ENCODE data around the gene ADIRF.

DNA sequence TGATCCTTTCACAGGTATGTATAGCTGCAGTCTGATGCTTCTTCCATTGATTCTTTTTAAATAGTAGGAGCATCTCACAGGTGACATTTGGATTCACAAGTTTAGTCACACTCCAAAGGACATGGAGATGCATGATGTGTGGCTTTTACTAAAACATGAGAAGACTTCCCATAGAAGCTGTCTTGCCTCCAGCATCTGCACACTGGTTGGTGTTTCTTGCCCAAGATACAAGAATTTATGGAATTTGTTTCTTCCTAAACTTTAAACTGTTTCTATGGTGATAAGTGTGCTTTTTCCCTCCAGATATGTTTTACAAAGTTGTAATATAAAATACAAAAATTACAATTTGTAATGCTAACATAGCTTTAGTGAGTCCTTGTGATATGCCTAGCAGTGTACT is 24.2 kb downstream of the ADIRF start:
- TF ChIP-seq, protein P1, sequence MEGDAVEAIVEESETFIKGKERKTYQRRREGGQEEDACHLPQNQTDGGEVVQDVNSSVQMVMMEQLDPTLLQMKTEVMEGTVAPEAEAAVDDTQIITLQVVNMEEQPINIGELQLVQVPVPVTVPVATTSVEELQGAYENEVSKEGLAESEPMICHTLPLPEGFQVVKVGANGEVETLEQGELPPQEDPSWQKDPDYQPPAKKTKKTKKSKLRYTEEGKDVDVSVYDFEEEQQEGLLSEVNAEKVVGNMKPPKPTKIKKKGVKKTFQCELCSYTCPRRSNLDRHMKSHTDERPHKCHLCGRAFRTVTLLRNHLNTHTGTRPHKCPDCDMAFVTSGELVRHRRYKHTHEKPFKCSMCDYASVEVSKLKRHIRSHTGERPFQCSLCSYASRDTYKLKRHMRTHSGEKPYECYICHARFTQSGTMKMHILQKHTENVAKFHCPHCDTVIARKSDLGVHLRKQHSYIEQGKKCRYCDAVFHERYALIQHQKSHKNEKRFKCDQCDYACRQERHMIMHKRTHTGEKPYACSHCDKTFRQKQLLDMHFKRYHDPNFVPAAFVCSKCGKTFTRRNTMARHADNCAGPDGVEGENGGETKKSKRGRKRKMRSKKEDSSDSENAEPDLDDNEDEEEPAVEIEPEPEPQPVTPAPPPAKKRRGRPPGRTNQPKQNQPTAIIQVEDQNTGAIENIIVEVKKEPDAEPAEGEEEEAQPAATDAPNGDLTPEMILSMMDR (conservative IDR thresholded peaks at IDR 0.05 in 1 of 2, IDR thresholded peaks at IDR 0.05 in 1 of 2; ENCODE audit: extremely low read depth in 1 of 2, insufficient read depth in 1 of 2, low read depth in 1 of 2, low read length in 2 of 2) = no peak
- TF ChIP-seq EZH2 (IDR thresholded peaks at IDR 0.05; ENCODE audit: borderline replicate concordance, low read length) = no peak

All from mammary epithelial cell (primary cell).